HL-60/S4 (cell line): ENCODE measurements around the gene MT1G.
"Not testable (repeated sequence)": the region's sequence is repeated elsewhere in the genome, so short reads cannot be mapped to it uniquely, and the experiment has no call there.

ENCODE experiments used
- in situ Hi-C: fragments of 300-500 bp; cut with MboI; formaldehyde crosslinking; loops from 2 replicates; pipeline ENCODE4 v1.14.3; 2022; ENCODE audit warnings: low sequenced_read_pairs

The MT1G gene

GRCh38 chr16:56669005-56669839, 1.4 kb upstream of the MT1G start, which contains the start of gene MT1H:
MT1H (plus strand) TSS chr16:56669814; CDS start chr16:56669885, 71 bp downstream.
- in situ Hi-C loops, result no loop called here

GRCh38 chr16:56665286-56666261, 2.3 kb downstream of the MT1G start:
- in situ Hi-C loops, result not testable (repeated sequence)

GRCh38 chr16:56664506-56664905, 3.4 kb downstream of the MT1G start:
- in situ Hi-C loops, result no loop called here

GRCh38 chr16:56662357-56663354, 5.2 kb downstream of the MT1G start:
- in situ Hi-C loops, result no loop called here

- in situ Hi-C loops, result no loop called here
Measured at GRCh38 chr16:56658327-56658875, 9.5 kb downstream of the MT1G start.

- in situ Hi-C loops, result no loop called here
Measured at GRCh38 chr16:56657555-56658326, 10.1 kb downstream of the MT1G start, which contains the start of gene MT1F. MT1F (plus strand) TSS chr16:56657959; CDS start chr16:56658059, 100 bp downstream.

GRCh38 chr16:56653218-56653617, 14.6 kb downstream of the MT1G start:
- in situ Hi-C loops, result no loop called here

- in situ Hi-C loops, result no loop called here
Measured at GRCh38 chr16:56652600-56652999, 15.3 kb downstream of the MT1G start.

- in situ Hi-C loops, result no loop called here
Measured at GRCh38 chr16:56651586-56651985, 16.3 kb downstream of the MT1G start, which contains the start of gene MT1B. MT1B (plus strand) TSS chr16:56651886; CDS start chr16:56651954, 68 bp downstream.

GRCh38 chr16:56649820-56650219, 18.0 kb downstream of the MT1G start:
- in situ Hi-C loops, result no loop called here

- in situ Hi-C loops, result no loop called here
Measured at GRCh38 chr16:56649271-56649670, 18.6 kb downstream of the MT1G start.

GRCh38 chr16:56647641-56648431, 20.0 kb downstream of the MT1G start:
- in situ Hi-C loops, result no loop called here

- in situ Hi-C loops, result no loop called here
Measured at GRCh38 chr16:56645838-56646237, 22.0 kb downstream of the MT1G start.

- in situ Hi-C loops, result no loop called here
Measured at GRCh38 chr16:56645311-56645710, 22.6 kb downstream of the MT1G start.

GRCh38 chr16:56643833-56644232, 24.0 kb downstream of the MT1G start:
- in situ Hi-C loops, result no loop called here

- in situ Hi-C loops, result no loop called here
Measured at GRCh38 chr16:56643080-56643778, 24.6 kb downstream of the MT1G start.

- in situ Hi-C loops, result no loop called here
Measured at GRCh38 chr16:56641166-56641565, 26.7 kb downstream of the MT1G start.

- in situ Hi-C loops, result no loop called here
Measured at GRCh38 chr16:56640076-56640475, 27.8 kb downstream of the MT1G start.
